CD14-positive monocyte (primary cell): Measurements from ENCODE around the gene EGFR. TPM values are rescaled to one million over a fixed set of nuclear protein-coding genes. Genes with fewer than 3 reads are reported as not detected.

ENCODE experiments used
- DNase-seq, 3 donors: peaks; one replicate each; pipeline ENCODE4 v3.0.0-alpha.2; 2011 to 2022
- H2AFZ ChIP-seq: 2 replicates; pipeline ENCODE4 v1.6.0; 2012; ENCODE audit warnings: mild to moderate bottlenecking, low read depth, low read length, inconsistent platforms; ENCODE audit not compliant: insufficient read depth, poor library complexity, severe bottlenecking
- H3K27ac ChIP-seq, 2 donors: 1 replicate in 1 of 2; 2 replicates in 1 of 2; pipeline ENCODE4 v1.5.1; 2012 to 2013; ENCODE audit warnings: low read length in 2 of 2, control low read depth in 1 of 2, inconsistent platforms in 1 of 2, low read depth in 1 of 2, mild to moderate bottlenecking in 1 of 2
- H3K27me3 ChIP-seq, 2 donors: one replicate each; pipeline versions ENCODE4 v1.6.0 to v1.6.1; 2011 to 2013; ENCODE audit warnings: low read length in 2 of 2; ENCODE audit not compliant: control insufficient read depth in 2 of 2, insufficient read depth in 2 of 2
- H3K36me3 ChIP-seq, 2 donors: replicated peaks in 1 of 2; 1 replicate in 1 of 2; 2 replicates in 1 of 2; pipeline versions ENCODE4 v1.5.1 to v1.6.1; 2012 to 2013; ENCODE audit warnings: low read length in 2 of 2, control low read depth in 1 of 2, inconsistent platforms in 1 of 2, mild to moderate bottlenecking in 1 of 2; ENCODE audit not compliant: insufficient read depth in 2 of 2, control insufficient read depth in 1 of 2
- H3K4me1 ChIP-seq, 2 donors: 1 replicate in 1 of 2; 2 replicates in 1 of 2; pipeline versions ENCODE4 v1.5.1 to v1.6.1; 2012 to 2013; ENCODE audit warnings: low read length in 2 of 2, control low read depth in 1 of 2, inconsistent platforms in 1 of 2, mild to moderate bottlenecking in 1 of 2, moderate library complexity in 1 of 2; ENCODE audit not compliant: insufficient read depth in 2 of 2, control insufficient read depth in 1 of 2
- H3K4me2 ChIP-seq: replicated peaks from 2 replicates; pipeline ENCODE3; 2012; ENCODE audit warnings: low read length, moderate library complexity, mild to moderate bottlenecking; ENCODE audit not compliant: poor library complexity, severe bottlenecking; ENCODE audit errors: extremely low read depth
- H3K4me3 ChIP-seq, 3 experiments: fragments of 200-600 bp in 1 of 3; sonication (generic) in 1 of 3; replicated peaks in 1 of 3; 1 replicate in 2 of 3; 2 replicates in 1 of 3; pipeline ENCODE4 v1.5.1; 2011 to 2013; ENCODE audit warnings: low read length in 3 of 3, mild to moderate bottlenecking in 3 of 3, control low read depth in 2 of 3, low read depth in 2 of 3, inconsistent platforms in 1 of 3, moderate library complexity in 1 of 3
- H3K79me2 ChIP-seq: 2 replicates; pipeline ENCODE4 v1.6.0; 2012; ENCODE audit warnings: mild to moderate bottlenecking, control low read depth, inconsistent platforms, low read length, moderate library complexity; ENCODE audit not compliant: insufficient read depth
- H3K9ac ChIP-seq: 2 replicates; pipeline ENCODE4 v1.6.0; 2017; ENCODE audit warnings: low read length, mild to moderate bottlenecking; ENCODE audit not compliant: insufficient read depth, poor library complexity, severe bottlenecking
- H3K9me3 ChIP-seq, 2 donors: replicated peaks in 1 of 2; 1 replicate in 1 of 2; 2 replicates in 1 of 2; pipeline versions ENCODE4 v1.5.1 to v1.6.1; 2012 to 2013; ENCODE audit warnings: low read length in 2 of 2, control low read depth in 1 of 2; ENCODE audit not compliant: control insufficient read depth in 1 of 2, insufficient read depth in 1 of 2
- H4K20me1 ChIP-seq: 2 replicates; pipeline ENCODE4 v1.6.0; 2012; ENCODE audit warnings: mild to moderate bottlenecking, low read length, control low read depth, moderate library complexity; ENCODE audit not compliant: insufficient read depth
- H3K27ac Mint-ChIP-seq, 7 donors: one replicate each; pipeline ENCODE4 v1.8.0; 2020; ENCODE audit warnings: mild to moderate bottlenecking in 7 of 7, mixed read lengths in 7 of 7, moderate library complexity in 6 of 7, inconsistent platforms in 2 of 7
- H3K27me3 Mint-ChIP-seq, 3 donors: one replicate each; pipeline ENCODE4 v1.8.0; 2021 to 2022; ENCODE audit warnings: low read depth in 3 of 3, mild to moderate bottlenecking in 3 of 3, mixed read lengths in 3 of 3, moderate library complexity in 3 of 3, inconsistent platforms in 1 of 3
- H3K36me3 Mint-ChIP-seq, 2 donors: one replicate each; pipeline ENCODE4 v1.8.0; 2020; ENCODE audit warnings: mixed read lengths in 2 of 2, inconsistent platforms in 1 of 2, mild to moderate bottlenecking in 1 of 2
- H3K4me1 Mint-ChIP-seq: one replicate; pipeline ENCODE4 v1.8.0; 2020; ENCODE audit warnings: mild to moderate bottlenecking, mixed read lengths
- H3K4me3 Mint-ChIP-seq, 2 donors: one replicate each; pipeline ENCODE4 v1.8.0; 2020; ENCODE audit warnings: mild to moderate bottlenecking in 2 of 2, mixed read lengths in 2 of 2, moderate library complexity in 1 of 2
- H3K9me3 Mint-ChIP-seq, 7 donors: one replicate each; pipeline ENCODE4 v1.8.0; 2020 to 2022; ENCODE audit warnings: mixed read lengths in 7 of 7, mild to moderate bottlenecking in 6 of 7, moderate library complexity in 6 of 7, inconsistent platforms in 2 of 7
- CTCF ChIP-seq: fragments of 200-600 bp; IDR thresholded peaks from one replicate; pipeline ENCODE4 v1.8.0; 2022; ENCODE audit warnings: antibody characterized with exemption, mild to moderate bottlenecking
- WGBS: methylation state at CpG from one replicate; pipeline ENCODE4 v1.1.5; 2013; ENCODE audit warnings: missing lambda C conversion rate; ENCODE audit not compliant: insufficient coverage; 5-methylcytosine and 5-hydroxymethylcytosine counted together
- intact Hi-C, 2 donors: fragments of 100-400 bp; cut with micrococcal nuclease; formaldehyde crosslinking; loops; one replicate each; pipeline versions ENCODE4 v1.15.0 to v1.15.1; 2023
- polyA plus RNA-seq, 3 donors: library from polyadenylated mRNA; depleted of rRNA in 1 of 3; unstranded in 2 of 3; stranded (reverse) in 1 of 3; fragments of 300-500 nt in 2 of 3; fragments of >200 nt in 1 of 3; fragmentation: Illumina TruSeq in 2 of 3; gene quantifications; 1 replicate in 2 of 3; 2 replicates in 1 of 3; pipeline ENCODE4 v1.2.3, GENCODE V29; 2012 to 2021

The EGFR gene
- polyA plus RNA-seq, 3 donors = not detected

- Mint-ChIP-seq H3K4me3 (no peak overlapping the region), H3K27me3 (peaks cover 0 to 4% (median 1%) of the 10 kb centered on the region in 3 donors), H3K27ac (no peak overlapping the region), H3K4me1 (no peaks in the 10 kb centered on the region), H3K36me3 (no peaks in the 10 kb centered on the region), H3K9me3 (peaks cover 0 to 5% (median 0%) of the 10 kb centered on the region in 7 donors)
- intact Hi-C loops = no loop called here
- H3K79me2 ChIP-seq = no peaks in the 10 kb centered on the region
- H3K4me1 ChIP-seq = no peaks in the 10 kb centered on the region
- H3K27me3 ChIP-seq = no peaks in the 10 kb centered on the region
- DNase-seq = no peak
- no peak overlapping the region for H3K4me2 ChIP-seq
- no peak for TF ChIP-seq CTCF
- no peak overlapping the region for H3K4me3 ChIP-seq
- no peaks in the 10 kb centered on the region for H3K36me3 ChIP-seq
- no peak overlapping the region for H2AFZ ChIP-seq
- no peak overlapping the region for H3K27ac ChIP-seq
- H3K9ac ChIP-seq = no peak overlapping the region
- WGBS = 60% methylated on average over 2 of the region's 7 CpGs
- no peaks in the 10 kb centered on the region for H4K20me1 ChIP-seq
- no peaks in the 10 kb centered on the region for H3K9me3 ChIP-seq
Observed at GRCh38 chr7:55046582-55047342, 27.9 kb downstream of the EGFR start.

- no peak overlapping the region for H3K4me3 ChIP-seq
- no peak overlapping the region for H3K27ac Mint-ChIP-seq
- no peak for DNase-seq
- H3K4me2 ChIP-seq = no peak overlapping the region
- H3K27ac ChIP-seq = no peak overlapping the region
- H3K9me3 Mint-ChIP-seq = peaks cover 0 to 4% (median 0%) of the 10 kb centered on the region in 7 donors
- H3K27me3 ChIP-seq = no peaks in the 10 kb centered on the region
- intact Hi-C loops = no loop called here
- WGBS = 90% methylated on average over 2 of the region's 6 CpGs
- no peak overlapping the region for H2AFZ ChIP-seq
- no peaks in the 10 kb centered on the region for H3K36me3 Mint-ChIP-seq
- no peaks in the 10 kb centered on the region for H3K9me3 ChIP-seq
- H3K4me1 Mint-ChIP-seq = no peaks in the 10 kb centered on the region
- H3K27me3 Mint-ChIP-seq = peaks cover 0 to 4% (median 1%) of the 10 kb centered on the region in 3 donors
- TF ChIP-seq CTCF = no peak
- no peaks in the 10 kb centered on the region for H3K4me1 ChIP-seq
- no peaks in the 10 kb centered on the region for H4K20me1 ChIP-seq
- H3K9ac ChIP-seq = no peak overlapping the region
- no peaks in the 10 kb centered on the region for H3K36me3 ChIP-seq
- no peaks in the 10 kb centered on the region for H3K79me2 ChIP-seq
- no peak overlapping the region for H3K4me3 Mint-ChIP-seq
Observed at GRCh38 chr7:55048221-55048859, 29.5 kb downstream of the EGFR start.
